Breast epithelium (tissue), 4 donors: ENCODE data around the gene CDHR2. TPM values are rescaled to one million over a fixed set of nuclear protein-coding genes. Genes with fewer than 3 reads are reported as not detected.
"Not testable (repeated sequence)": the region's sequence is repeated elsewhere in the genome, so short reads cannot be mapped to it uniquely, and the experiment has no call there.

ENCODE experiments used
- DNase-seq, 2 donors: peaks; one replicate each; pipeline ENCODE4 v3.0.0-alpha.2; 2019; ENCODE audit warnings: low spot score in 2 of 2
- H3K27ac ChIP-seq, 2 donors: fragments of 200-600 bp; sonication (generic) in 1 of 2; one replicate each; pipeline ENCODE4 v1.5.1; 2016 to 2019; ENCODE audit warnings: mild to moderate bottlenecking in 1 of 2
- H3K27me3 ChIP-seq, 2 donors: fragments of 200-600 bp; sonication (generic) in 1 of 2; one replicate each; pipeline versions ENCODE4 v1.5.1 to v1.6.0; 2017 to 2019; ENCODE audit warnings: control low read depth in 1 of 2, mild to moderate bottlenecking in 1 of 2
- H3K36me3 ChIP-seq: fragments of 200-600 bp; one replicate; pipeline ENCODE4 v1.5.1; 2019
- H3K4me1 ChIP-seq, 2 donors: fragments of 200-600 bp; sonication (generic); one replicate each; pipeline ENCODE4 v1.5.1; 2016 to 2019; ENCODE audit warnings: control low read depth in 1 of 2
- H3K4me3 ChIP-seq, 3 donors: fragments of 200-600 bp; sonication (generic); 1 replicate in 2 of 3; 2 replicates in 1 of 3; pipeline ENCODE4 v1.5.1; 2016 to 2019; ENCODE audit warnings: mild to moderate bottlenecking in 3 of 3, moderate library complexity in 2 of 3
- H3K9me3 ChIP-seq, 2 donors: fragments of 200-600 bp; sonication (generic) in 1 of 2; one replicate each; pipeline ENCODE4 v1.5.1; 2016 to 2019; ENCODE audit warnings: control low read depth in 1 of 2
- CTCF ChIP-seq, 3 donors: fragments of 450-650 bp; IDR thresholded peaks; one replicate each; pipeline ENCODE4 v1.5.1; 2016 to 2017; ENCODE audit warnings: antibody characterized with exemption in 3 of 3, mild to moderate bottlenecking in 3 of 3, moderate library complexity in 3 of 3
- POLR2A ChIP-seq: fragments of 450-650 bp; IDR thresholded peaks from one replicate; pipeline ENCODE4 v1.6.1; 2016; ENCODE audit warnings: antibody characterized with exemption, mild to moderate bottlenecking, moderate library complexity
- POLR2AphosphoS5 ChIP-seq, 3 donors: sonication (generic); formaldehyde crosslinking; IDR thresholded peaks; one replicate each; pipeline ENCODE4 v1.6.1; 2017; ENCODE audit warnings: antibody characterized with exemption in 3 of 3
- intact Hi-C: fragments of 100-400 bp; cut with DNase I; formaldehyde crosslinking; loops from one replicate; pipeline ENCODE4 v1.15.1; 2023; ENCODE audit warnings: low total_unique reads
- total RNA-seq, 3 donors: library from RNA; depleted of rRNA; stranded (reverse); fragments of >200 nt; gene quantifications; one replicate each; pipeline ENCODE4 v1.1.0, GENCODE V29; 2016

Gene CDHR2
- total RNA-seq, 3 donors from 2014 or later: 2.3 TPM; not detected in 2

GRCh38 chr5:176587398-176587797 is 38.3 kb downstream of the CDHR2 start:
- H3K4me1 ChIP-seq: no peaks in the 10 kb centered on the region
- no peak overlapping the region for H3K4me3 ChIP-seq
- TF ChIP-seq CTCF (IDR thresholded peaks at IDR 0.05): no peak
- TF ChIP-seq POLR2A: no peak
- TF ChIP-seq POLR2AphosphoS5 (IDR thresholded peaks at IDR 0.05): no peak
- H3K36me3 ChIP-seq: no peaks in the 10 kb centered on the region
- no peak overlapping the region for H3K27ac ChIP-seq
- H3K9me3 ChIP-seq: peaks cover 20 to 27% of the 10 kb centered on the region in 2 donors
- intact Hi-C loops: no loop called here
- DNase-seq: no peak
- no peaks in the 10 kb centered on the region for H3K27me3 ChIP-seq

- intact Hi-C loops: no loop called here
- TF ChIP-seq CTCF (IDR thresholded peaks at IDR 0.05) (no peak), POLR2AphosphoS5 (IDR thresholded peaks at IDR 0.05) (no peak), POLR2A (no peak)
- Histone ChIP-seq H3K27me3 (no peaks in the 10 kb centered on the region), H3K4me1 (no peaks in the 10 kb centered on the region), H3K27ac (no peak overlapping the region), H3K4me3 (no peak overlapping the region), H3K36me3 (no peaks in the 10 kb centered on the region), H3K9me3 (peaks cover 20 to 27% of the 10 kb centered on the region in 2 donors)
- DNase-seq: no peak
These were observed 39.2 kb downstream of the CDHR2 start for GRCh38 chr5:176588297-176588696.

- H3K27ac ChIP-seq: no peak overlapping the region
- H3K4me1 ChIP-seq: no peaks in the 10 kb centered on the region
- H3K9me3 ChIP-seq: peaks cover 20 to 25% of the 10 kb centered on the region in 2 donors
- no peak for DNase-seq
- H3K27me3 ChIP-seq: no peaks in the 10 kb centered on the region
- no peak overlapping the region for H3K4me3 ChIP-seq
- no peak for TF ChIP-seq CTCF (IDR thresholded peaks at IDR 0.05)
- TF ChIP-seq POLR2AphosphoS5 (IDR thresholded peaks at IDR 0.05): no peak
- TF ChIP-seq POLR2A: no peak
- H3K36me3 ChIP-seq: no peaks in the 10 kb centered on the region
- intact Hi-C loops: no loop called here
These were observed 40.1 kb downstream of the CDHR2 start for GRCh38 chr5:176589039-176589769.

- Histone ChIP-seq H3K9me3 (peaks cover 11 to 15% of the 10 kb centered on the region in 2 donors), H3K4me1 (no peaks in the 10 kb centered on the region), H3K27ac (no peak overlapping the region), H3K27me3 (peaks cover 0 to 4% of the 10 kb centered on the region in 2 donors), H3K36me3 (no peaks in the 10 kb centered on the region), H3K4me3 (no peak overlapping the region)
- no peak for DNase-seq
- intact Hi-C loops: no loop called here
- TF ChIP-seq POLR2AphosphoS5 (IDR thresholded peaks at IDR 0.05) (no peak), POLR2A (no peak), CTCF (IDR thresholded peaks at IDR 0.05) (no peak)
These were observed 41.0 kb downstream of the CDHR2 start for GRCh38 chr5:176590035-176590717.

GRCh38 chr5:176591667-176592066 is 42.5 kb downstream of the CDHR2 start:
- intact Hi-C loops, DNase-seq, H3K9me3 ChIP-seq: not testable (repeated sequence)

More at GRCh38 chr5:176591667-176592066, 42.5 kb downstream of the CDHR2 start:
- not testable (repeated sequence) for H3K4me1 ChIP-seq, H3K27ac ChIP-seq, H3K4me3 ChIP-seq, H3K27me3 ChIP-seq, H3K36me3 ChIP-seq
